Measurements from ENCODE around the gene PPM1E.

DNA sequence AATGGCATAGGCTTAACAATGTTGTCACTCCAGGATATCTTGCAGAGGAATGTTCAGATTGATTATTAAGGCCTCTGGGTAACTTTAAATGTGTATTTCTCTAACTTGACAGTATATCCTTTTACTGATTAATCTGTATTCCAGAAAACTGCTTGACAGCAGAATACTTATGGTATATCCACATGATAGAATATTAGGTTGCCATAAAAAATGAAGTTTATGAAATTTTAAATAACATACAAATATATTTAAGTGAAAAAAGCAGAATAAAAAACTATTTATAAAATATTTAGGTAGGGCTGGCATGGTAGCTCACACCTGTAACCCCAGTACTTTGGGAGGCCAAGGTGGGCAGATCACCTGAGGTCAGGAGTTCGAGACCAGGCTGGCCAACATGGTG, 244.4 kb downstream of the PPM1E start:
- TF ChIP-seq, protein P1, sequence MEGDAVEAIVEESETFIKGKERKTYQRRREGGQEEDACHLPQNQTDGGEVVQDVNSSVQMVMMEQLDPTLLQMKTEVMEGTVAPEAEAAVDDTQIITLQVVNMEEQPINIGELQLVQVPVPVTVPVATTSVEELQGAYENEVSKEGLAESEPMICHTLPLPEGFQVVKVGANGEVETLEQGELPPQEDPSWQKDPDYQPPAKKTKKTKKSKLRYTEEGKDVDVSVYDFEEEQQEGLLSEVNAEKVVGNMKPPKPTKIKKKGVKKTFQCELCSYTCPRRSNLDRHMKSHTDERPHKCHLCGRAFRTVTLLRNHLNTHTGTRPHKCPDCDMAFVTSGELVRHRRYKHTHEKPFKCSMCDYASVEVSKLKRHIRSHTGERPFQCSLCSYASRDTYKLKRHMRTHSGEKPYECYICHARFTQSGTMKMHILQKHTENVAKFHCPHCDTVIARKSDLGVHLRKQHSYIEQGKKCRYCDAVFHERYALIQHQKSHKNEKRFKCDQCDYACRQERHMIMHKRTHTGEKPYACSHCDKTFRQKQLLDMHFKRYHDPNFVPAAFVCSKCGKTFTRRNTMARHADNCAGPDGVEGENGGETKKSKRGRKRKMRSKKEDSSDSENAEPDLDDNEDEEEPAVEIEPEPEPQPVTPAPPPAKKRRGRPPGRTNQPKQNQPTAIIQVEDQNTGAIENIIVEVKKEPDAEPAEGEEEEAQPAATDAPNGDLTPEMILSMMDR (IDR thresholded peaks at IDR 0.05) = no peak
- TF ChIP-seq EZH2 (IDR thresholded peaks at IDR 0.05; ENCODE audit: borderline replicate concordance, insufficient read depth, low read depth, low read length, poor library complexity, severe bottlenecking) = no peak

All from B cell (primary cell).